Tibial artery (tissue), 4 donors: ENCODE data around the gene SLC7A6OS.
A peak's percentile ranks its signal among the peaks of the same experiment; 100 is the strongest.

Experiments
- DNase-seq, 2 donors: peaks; one replicate each; pipeline ENCODE4 v3.0.0-alpha.2; 2019
- H3K27ac ChIP-seq, 2 donors: fragments of 200-600 bp; sonication (generic) in 1 of 2; 1 replicate in 1 of 2; 2 replicates in 1 of 2; pipeline ENCODE4 v1.5.1; 2018 to 2019; ENCODE audit warnings: mild to moderate bottlenecking in 1 of 2
- H3K27me3 ChIP-seq, 2 donors: fragments of 200-600 bp; sonication (generic) in 1 of 2; one replicate each; pipeline versions ENCODE4 v1.5.1 to v1.6.0; 2016 to 2019
- H3K36me3 ChIP-seq, 3 donors: fragments of 200-600 bp; sonication (generic) in 2 of 3; one replicate each; pipeline ENCODE4 v1.5.1; 2016 to 2019; ENCODE audit warnings: mild to moderate bottlenecking in 2 of 3
- H3K4me1 ChIP-seq, 4 donors: fragments of 200-600 bp; sonication (generic) in 2 of 4; 1 replicate in 3 of 4; 2 replicates in 1 of 4; pipeline ENCODE4 v1.5.1; 2016 to 2019
- H3K4me3 ChIP-seq, 2 donors: fragments of 200-600 bp; sonication (generic) in 1 of 2; 1 replicate in 1 of 2; 2 replicates in 1 of 2; pipeline ENCODE4 v1.5.1; 2018 to 2019; ENCODE audit warnings: mild to moderate bottlenecking in 2 of 2
- H3K9me3 ChIP-seq, 3 donors: fragments of 200-600 bp; sonication (generic) in 1 of 3; one replicate each; pipeline ENCODE4 v1.5.1; 2016 to 2019
- CTCF ChIP-seq, 2 experiments: fragments of 200-600 bp in 1 of 2; fragments of 450-650 bp in 1 of 2; IDR thresholded peaks; one replicate each; pipeline ENCODE4 v1.5.1; 2017 to 2019; ENCODE audit warnings: antibody characterized with exemption in 2 of 2, mild to moderate bottlenecking in 1 of 2, moderate library complexity in 1 of 2
- intact Hi-C: fragments of 100-400 bp; cut with DNase I; formaldehyde crosslinking; loops from one replicate; pipeline ENCODE4 v1.15.0; 2023; ENCODE audit warnings: low total_unique reads

Gene SLC7A6OS

GRCh38 chr16:68286153-68287074 is 24.3 kb downstream of the SLC7A6OS start:
- Histone ChIP-seq H3K27ac (peak overlapping the region; percentile 74 to 80), H3K4me3 (no peak overlapping the region), H3K27me3 (no peaks in the 10 kb centered on the region), H3K4me1 (peaks cover 0 to 50% (median 19%) of the 10 kb centered on the region in 4 donors), H3K9me3 (no peaks in the 10 kb centered on the region), H3K36me3 (peaks cover 6 to 28% (median 24%) of the 10 kb centered on the region in 3 donors)
- TF ChIP-seq CTCF (IDR thresholded peaks at IDR 0.05) = no peak
- intact Hi-C loops = no loop called here
- DNase-seq = no peak

GRCh38 chr16:68285683-68286082 is 25.1 kb downstream of the SLC7A6OS start:
- Histone ChIP-seq H3K27ac (peak overlapping the region; percentile 10 to 46), H3K4me3 (no peak overlapping the region), H3K36me3 (peaks cover 6 to 26% (median 21%) of the 10 kb centered on the region in 3 donors), H3K4me1 (peaks cover 0 to 49% (median 19%) of the 10 kb centered on the region in 4 donors), H3K9me3 (no peaks in the 10 kb centered on the region), H3K27me3 (no peaks in the 10 kb centered on the region)
- TF ChIP-seq CTCF (IDR thresholded peaks at IDR 0.05) = no peak
- no peak for DNase-seq
- intact Hi-C loops = no loop called here

GRCh38 chr16:68284847-68285246 is 25.9 kb downstream of the SLC7A6OS start:
- Histone ChIP-seq H3K4me3 (no peak overlapping the region), H3K36me3 (peaks cover 6 to 21% (median 16%) of the 10 kb centered on the region in 3 donors), H3K27me3 (no peaks in the 10 kb centered on the region), H3K4me1 (peaks cover 0 to 41% (median 19%) of the 10 kb centered on the region in 4 donors), H3K27ac (peak overlapping the region; percentile 10 to 46), H3K9me3 (no peaks in the 10 kb centered on the region)
- no peak for DNase-seq
- intact Hi-C loops = no loop called here
- no peak for TF ChIP-seq CTCF (IDR thresholded peaks at IDR 0.05)

GRCh38 chr16:68283801-68284598 is 26.7 kb downstream of the SLC7A6OS start:
- Histone ChIP-seq H3K36me3 (peaks cover 6 to 21% (median 16%) of the 10 kb centered on the region in 3 donors), H3K4me3 (no peak overlapping the region), H3K27ac (peak overlapping the region in 1 of 2 donors; percentile 26), H3K4me1 (peaks cover 0 to 33% (median 17%) of the 10 kb centered on the region in 4 donors), H3K27me3 (no peaks in the 10 kb centered on the region), H3K9me3 (no peaks in the 10 kb centered on the region)
- intact Hi-C loops = no loop called here
- no peak for TF ChIP-seq CTCF (IDR thresholded peaks at IDR 0.05)
- peak in 1 of 2 donors; percentile 56 for DNase-seq

GRCh38 chr16:68283346-68283745 is 27.4 kb downstream of the SLC7A6OS start:
- no peak for TF ChIP-seq CTCF (IDR thresholded peaks at IDR 0.05)
- Histone ChIP-seq H3K27me3 (no peaks in the 10 kb centered on the region), H3K4me3 (no peak overlapping the region), H3K36me3 (peaks cover 6 to 21% (median 16%) of the 10 kb centered on the region in 3 donors), H3K4me1 (peaks cover 0 to 26% (median 13%) of the 10 kb centered on the region in 4 donors), H3K27ac (peak overlapping the region in 1 of 2 donors; percentile 26), H3K9me3 (no peaks in the 10 kb centered on the region)
- intact Hi-C loops = no loop called here
- no peak for DNase-seq
